Colon (tissue), 2 donors: ENCODE measurements around the gene GATAD2B.
"Not testable (repeated sequence)": the region's sequence is repeated elsewhere in the genome, so short reads cannot be mapped to it uniquely, and the experiment has no call there.

Experiments
- FAIRE-seq: peaks from 2 replicates; lab custom pipeline; 2012; peaks lifted over from hg19 to GRCh38; lab: Jason Lieb, UNC
- donor health status: control.
- donor health status: control.

The GATAD2B gene

GRCh38 chr1:153795934-153796785 is 126.6 kb downstream of the GATAD2B start:
- no peak for FAIRE-seq

DNA sequence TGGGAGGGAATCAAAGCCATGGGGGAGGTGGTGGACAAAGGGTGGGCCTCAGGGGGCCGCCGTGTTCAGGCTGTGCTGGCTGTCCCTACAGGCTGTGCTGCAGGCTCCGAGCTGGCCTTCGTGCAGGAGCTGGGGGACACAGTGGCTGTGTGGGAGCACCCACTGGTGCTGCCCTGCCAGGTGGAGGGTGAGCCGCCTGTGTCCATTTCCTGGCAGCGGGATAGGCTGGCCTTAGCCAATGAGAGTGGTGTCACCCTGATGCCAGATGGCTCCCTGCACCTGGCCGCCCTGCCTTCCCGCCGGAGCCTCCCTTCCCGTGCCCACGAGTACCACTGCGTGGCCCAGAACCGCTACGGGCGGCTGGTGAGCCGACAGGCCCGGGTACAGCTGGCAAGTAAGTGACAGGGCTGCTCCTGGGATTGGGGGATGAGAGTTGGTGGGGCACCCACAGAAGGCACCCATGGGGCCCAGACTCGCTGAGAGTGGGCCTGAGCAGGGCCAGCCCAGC is 127.4 kb downstream of the GATAD2B start:
- no peak for FAIRE-seq

GRCh38 chr1:153794624-153795329 is 128.0 kb downstream of the GATAD2B start:
- FAIRE-seq, result no peak

DNA sequence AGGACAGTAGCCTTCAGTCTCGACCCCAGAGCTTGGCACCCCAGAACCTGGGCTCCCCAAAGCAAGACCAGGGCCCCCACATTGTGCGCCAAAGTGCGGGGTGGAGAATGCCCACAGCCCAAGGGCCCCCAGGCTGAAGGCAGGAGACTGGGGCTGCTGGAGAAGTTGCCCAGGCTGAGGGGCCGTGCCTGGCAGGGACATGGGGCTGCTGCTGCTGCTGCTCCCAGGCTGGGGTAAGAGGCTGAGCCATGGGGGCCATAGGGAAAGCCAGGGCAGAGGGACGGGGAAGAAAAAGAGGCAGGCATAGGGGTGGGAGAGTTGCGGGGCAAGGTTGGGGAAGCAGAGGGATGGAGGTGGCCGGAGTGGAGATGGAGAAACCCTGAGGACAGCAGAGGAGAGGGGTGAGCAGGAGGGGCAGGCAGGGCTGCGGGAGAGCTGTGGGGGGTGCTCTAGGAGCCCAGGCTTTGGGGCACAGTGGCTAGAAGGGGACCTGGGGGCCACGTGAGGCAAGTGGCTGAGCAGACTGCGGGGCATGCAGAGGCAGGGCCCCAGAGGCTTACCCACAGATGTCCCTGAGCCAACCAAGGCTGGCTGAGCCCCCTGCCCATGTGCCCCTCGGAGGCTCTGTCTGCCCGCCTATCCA is 128.7 kb downstream of the GATAD2B start:
- FAIRE-seq, result no peak

- no peak for FAIRE-seq
Observed at GRCh38 chr1:153793261-153793972, 129.4 kb downstream of the GATAD2B start.

DNA sequence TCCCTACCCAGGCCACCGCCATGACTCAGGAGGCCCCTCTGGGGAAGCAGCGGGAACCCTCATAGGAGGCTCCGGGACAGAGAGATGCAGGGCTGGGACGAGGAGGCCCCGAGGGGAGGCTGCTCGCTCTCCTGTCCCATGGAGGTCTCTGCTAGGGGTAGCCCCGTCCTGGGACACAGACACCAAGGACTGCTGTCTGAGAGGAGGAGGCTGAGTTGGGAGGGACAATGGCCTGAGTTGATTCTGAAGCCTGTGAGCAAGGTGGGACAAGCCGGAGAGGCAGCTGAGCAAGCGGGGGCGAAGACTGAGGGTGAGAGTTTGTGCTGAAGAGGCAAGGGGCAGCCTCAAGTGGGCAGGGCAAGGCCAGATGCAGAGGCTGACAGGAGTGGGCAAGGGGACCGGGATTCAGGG is 130.1 kb downstream of the GATAD2B start:
- no peak for FAIRE-seq

GRCh38 chr1:153791648-153792253 is 131.0 kb downstream of the GATAD2B start:
- no peak for FAIRE-seq

- FAIRE-seq, result no peak
Observed at GRCh38 chr1:153790966-153791647, 131.7 kb downstream of the GATAD2B start.

DNA sequence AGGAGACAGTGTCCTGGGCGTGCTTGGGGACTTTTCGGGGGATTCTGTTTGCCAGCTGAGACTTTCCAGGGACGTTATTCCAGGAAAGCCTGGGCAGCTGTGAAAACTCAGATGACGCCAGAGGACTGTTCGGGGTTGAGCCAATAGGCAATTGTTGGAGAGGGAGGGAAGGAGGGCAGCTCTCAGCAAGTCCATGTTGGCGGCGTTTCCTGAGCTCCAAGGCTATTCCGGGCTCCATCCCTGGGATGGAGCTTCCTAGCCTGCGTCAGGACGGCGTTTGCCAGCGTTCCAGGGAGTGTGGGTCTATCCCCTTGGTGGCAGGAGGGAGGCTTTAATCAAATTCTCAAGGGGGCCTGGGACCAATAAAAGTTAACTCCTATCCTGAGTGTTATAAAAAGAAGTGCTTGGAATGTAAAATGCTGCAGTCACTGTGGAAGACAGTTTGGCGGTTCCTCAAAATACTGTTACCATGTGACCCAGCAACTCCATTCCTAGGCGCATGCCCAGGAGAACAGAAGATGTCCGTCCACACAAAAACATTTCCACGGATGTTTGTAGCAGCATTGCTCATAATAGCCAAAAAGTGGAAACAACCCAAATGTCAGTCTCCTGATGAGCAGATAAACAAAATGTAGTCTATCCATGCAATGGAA is 132.3 kb downstream of the GATAD2B start:
- no peak for FAIRE-seq

DNA sequence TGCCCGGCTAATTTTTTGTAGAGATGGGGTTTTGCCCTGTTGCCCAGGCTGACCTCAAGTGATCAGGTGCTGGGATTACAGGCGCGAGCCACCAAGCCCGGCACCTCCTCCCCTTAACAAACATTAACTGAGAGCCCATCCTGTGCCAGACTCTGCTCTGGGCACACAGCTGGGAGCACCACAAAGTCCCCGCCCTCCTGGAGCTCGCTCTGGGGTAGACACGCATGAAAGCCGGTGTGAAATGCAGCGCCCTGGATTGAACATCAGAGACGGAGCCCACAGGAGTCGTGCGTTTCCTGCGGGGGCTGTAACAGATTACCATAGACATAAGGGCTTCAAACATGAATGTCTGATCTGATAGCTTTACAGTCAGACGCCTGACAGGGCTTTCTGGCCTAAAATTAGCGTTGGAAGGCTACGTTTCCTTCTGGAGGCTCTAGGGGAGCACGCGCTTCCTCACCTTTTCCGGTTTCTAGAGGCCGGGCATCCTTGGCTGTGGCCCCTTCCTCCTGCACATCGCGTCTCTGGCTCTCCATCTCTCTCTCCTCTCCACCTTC is 133.2 kb downstream of the GATAD2B start:
- FAIRE-seq, result no peak

DNA sequence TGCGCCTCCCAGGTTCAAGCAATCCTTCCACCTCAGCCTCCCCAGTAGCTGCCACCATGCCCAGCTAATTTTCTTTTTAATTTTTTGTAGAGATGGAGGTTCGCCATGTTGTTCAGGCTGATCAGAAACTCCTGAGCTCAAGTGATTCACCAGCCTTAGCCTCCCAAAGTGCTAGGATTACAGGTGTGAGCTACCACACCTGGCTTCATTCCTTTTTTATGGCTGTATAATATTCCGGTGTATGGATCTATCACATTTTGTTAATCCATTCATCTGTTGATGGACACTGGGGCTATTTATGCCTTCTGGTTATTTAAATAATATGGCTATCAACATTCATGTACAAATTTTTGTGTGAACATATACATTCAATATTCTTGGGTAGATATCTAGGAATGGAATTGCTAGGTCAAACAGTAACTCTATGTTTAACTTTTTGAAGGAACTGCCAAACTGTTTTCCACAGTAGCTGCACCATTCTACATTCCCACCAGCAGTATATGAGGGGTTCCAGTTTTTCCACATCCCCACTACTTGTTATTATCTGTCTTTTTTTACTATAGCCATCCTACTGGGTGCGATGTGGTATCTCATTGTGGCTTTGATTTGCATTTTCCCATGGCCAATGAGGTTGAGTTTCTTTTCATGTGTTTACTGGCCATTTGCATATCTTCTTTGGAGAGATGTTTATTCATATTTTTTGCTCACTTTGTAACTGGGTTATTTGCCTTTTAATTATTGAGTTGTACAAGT is 136.6 kb downstream of the GATAD2B start:
- no peak for FAIRE-seq

GRCh38 chr1:153783233-153784190 is 139.3 kb downstream of the GATAD2B start:
- FAIRE-seq, result no peak

DNA sequence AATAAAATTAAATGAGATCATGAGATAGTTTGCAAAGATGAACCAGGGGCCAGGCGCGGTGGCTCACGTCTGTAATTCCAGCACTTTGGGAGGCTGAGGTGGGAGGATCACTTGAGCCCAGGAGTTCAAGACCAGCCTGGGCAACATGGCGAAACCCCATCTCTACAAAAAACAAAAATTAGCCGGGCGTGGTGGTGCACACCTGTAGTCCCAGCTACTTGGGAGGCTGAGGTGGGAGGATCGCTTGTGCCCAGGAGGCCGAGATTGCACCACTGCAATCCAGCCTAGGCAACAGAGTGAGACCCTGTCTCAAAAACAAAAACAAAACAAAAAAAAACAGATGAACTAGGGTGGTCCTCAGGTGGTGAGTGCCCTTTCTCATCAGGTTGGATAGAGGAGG is 140.1 kb downstream of the GATAD2B start:
- not testable (repeated sequence) for FAIRE-seq

DNA sequence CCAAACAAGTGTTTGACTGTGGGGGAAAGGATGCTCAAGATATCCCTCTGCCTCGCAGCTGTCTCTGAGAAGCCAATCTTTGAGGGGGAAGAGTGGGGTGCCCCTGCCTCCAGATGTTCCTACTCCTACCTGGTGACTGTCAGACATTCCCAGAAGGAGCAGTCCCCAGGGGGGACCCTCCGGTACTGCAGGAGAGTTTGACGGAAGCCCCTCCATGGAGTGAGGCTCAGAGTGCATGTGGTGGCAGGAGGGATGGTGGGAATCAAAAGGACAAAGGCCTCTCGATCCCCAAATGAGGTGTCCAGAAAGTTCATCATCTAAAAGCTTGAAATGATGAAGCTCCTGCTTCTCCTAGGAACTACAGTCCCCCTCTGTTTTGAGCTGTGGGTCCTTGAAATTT is 142.2 kb downstream of the GATAD2B start:
- FAIRE-seq, result no peak

GRCh38 chr1:153779781-153780541 is 142.8 kb downstream of the GATAD2B start:
- FAIRE-seq, result no peak

GRCh38 chr1:153778824-153779519 is 143.8 kb downstream of the GATAD2B start:
- FAIRE-seq, result no peak
